GM19468 (cell line): ENCODE measurements around the gene RALA.
"Not testable (repeated sequence)": the region's sequence is repeated elsewhere in the genome, so short reads cannot be mapped to it uniquely, and the experiment has no call there.

Source experiments
- ATAC-seq: cut with Tn5 transposase; IDR thresholded peaks from one replicate; pipeline ENCODE4 v1.9.1; 2021; ENCODE audit warnings: mild to moderate bottlenecking, moderate library complexity, moderate number of reproducible peaks; ENCODE audit not compliant: unreplicated experiment; ENCODE audit errors: extremely low read depth

The RALA gene

DNA sequence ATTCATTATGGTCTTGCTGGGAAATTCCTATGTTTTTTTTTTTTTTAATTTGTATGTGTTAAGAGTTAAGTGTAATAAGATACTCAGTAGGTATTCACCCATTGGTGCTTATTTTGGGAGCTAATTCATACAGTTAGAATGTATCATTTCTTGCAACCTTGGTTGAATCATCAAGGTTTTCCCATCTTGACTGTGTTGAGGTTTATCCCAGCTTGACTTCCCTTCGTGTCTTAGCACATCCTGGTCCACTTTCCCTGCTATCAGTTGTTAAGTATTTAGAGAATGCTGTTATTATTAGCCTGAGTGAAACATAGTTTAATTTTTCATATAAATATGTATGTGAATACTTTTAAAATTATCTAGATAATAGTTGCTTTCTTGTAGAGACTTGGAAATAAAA lies 20.8 kb downstream of the RALA start:
- ATAC-seq = no peak

DNA sequence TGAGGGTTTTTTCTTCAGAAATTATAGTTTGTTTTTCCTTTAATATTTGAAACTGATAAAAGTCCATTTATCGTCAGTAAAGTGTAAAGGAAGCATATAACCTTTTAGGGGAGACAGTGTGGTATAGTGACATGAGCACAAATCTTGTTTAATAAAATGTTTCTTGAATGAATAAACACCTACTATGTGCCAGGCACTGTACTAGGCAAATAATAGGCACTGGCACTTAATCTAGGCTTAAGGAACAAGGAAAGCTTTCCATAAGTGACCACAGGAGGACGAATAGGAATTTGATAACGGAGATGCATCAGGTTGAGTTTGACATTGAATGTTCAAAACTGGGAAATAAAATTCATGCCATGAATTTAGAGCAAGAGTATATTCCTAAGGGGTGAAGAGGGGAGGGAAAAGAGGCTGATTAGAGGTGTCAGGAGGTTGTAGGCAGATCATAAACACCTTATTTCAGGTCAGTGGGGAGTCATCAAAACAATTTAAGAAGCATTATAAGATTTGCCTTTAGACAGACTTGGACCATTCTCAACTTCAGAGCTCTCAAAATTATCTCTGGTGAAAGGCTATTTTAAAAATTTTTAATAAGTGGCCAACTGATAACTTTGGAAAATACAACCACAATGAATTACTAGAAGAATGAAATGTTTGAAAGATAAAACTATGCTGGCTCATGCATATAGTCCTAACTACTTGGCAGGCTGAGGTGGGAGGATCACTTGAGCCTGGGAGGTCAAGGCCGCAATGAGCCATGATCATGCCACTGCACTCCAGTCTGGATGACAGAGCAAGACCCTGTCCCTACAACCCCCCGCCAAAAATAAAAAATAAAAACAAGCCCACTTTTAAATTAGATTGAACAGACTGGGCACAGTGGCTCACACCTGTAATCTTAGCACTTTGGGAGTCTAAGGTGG lies 22.4 kb downstream of the RALA start:
- ATAC-seq = no peak

GRCh38 chr7:39647816-39648215 lies 24.4 kb downstream of the RALA start:
- no peak for ATAC-seq

DNA sequence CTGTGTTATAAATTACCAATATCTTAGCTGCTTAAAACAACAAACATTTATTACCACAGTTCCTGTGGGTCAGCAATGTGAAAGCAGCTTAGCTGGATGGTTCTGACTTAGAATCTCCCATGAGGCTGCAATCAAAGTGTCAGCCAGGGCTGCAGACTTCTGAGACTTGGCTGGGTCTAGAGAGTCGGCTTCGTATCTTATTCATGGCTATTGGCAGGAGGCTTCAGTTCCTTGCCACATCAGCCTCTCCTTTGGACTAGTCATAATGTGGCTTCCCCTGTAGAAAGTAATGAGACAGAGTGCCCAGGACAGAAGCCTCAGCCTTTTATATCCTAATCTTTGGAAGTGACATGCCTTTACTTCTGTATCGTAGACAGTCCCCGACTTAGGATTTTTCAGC lies 27.3 kb downstream of the RALA start:
- ATAC-seq = no peak

- ATAC-seq = no peak
These were observed 27.9 kb downstream of the RALA start for GRCh38 chr7:39651265-39651664.

DNA sequence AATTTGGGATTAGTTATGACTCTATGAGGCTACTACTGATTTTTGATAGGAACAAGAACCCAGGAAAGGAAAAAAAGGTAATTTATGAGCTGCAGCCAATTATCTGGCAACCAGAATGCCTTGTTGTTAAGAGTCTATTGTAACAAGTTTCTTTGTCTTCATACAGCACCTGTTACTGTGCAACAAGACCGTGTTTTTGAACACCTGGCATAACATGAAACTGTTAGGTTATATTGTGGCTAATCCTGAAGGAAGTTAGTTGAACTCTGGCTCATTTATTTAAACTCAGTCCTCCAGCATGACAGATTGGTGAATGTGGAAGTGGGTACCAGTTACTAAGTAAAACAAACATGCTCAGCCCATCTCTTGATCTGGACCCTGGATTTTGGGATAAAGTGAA lies 33.0 kb downstream of the RALA start:
- ATAC-seq = no peak

- no peak for ATAC-seq
These were observed 36.1 kb downstream of the RALA start for GRCh38 chr7:39659356-39660013.

DNA sequence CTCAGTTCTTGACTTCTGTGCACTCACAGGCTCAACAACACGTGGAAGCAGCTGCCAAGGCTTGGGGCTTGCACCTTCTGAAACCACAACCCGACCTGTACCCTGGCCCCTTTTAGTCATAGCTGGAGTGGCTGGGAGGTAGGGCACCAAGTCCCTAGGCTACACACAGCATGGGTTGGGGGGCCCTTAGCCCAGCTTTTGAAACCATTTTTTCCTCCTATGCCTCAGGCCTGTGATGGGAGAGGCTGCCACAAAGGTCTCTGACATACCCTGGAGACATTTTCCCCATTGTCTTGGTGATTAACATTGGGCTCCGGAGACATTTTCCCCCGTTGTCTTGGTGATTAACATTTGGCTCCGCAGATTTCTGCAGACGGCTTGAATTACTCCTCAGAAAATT lies 38.6 kb downstream of the RALA start:
- ATAC-seq = no peak

- no peak for ATAC-seq
These were observed 39.9 kb downstream of the RALA start for GRCh38 chr7:39663263-39663662.

DNA sequence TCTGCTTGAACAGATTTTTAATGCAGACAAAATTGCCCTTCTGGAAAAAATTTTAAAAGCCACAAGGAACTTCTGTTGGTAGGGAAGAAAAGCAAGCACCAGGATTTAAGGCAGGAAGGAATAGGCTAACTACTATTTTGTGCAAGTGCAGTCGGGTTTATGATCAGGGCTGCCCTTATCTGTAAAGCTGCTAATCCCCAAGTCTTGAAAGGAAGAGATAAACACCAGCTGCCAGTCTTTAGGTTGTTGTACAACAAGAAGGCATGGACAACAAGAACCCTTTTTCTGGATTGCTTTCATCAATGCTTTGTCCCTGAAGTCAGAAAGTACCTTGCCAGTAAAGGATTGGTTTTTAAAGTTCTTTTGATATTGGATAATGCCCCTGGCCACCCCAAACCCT lies 40.7 kb downstream of the RALA start:
- ATAC-seq = no peak

GRCh38 chr7:39664585-39664984 lies 41.2 kb downstream of the RALA start:
- ATAC-seq = no peak

DNA sequence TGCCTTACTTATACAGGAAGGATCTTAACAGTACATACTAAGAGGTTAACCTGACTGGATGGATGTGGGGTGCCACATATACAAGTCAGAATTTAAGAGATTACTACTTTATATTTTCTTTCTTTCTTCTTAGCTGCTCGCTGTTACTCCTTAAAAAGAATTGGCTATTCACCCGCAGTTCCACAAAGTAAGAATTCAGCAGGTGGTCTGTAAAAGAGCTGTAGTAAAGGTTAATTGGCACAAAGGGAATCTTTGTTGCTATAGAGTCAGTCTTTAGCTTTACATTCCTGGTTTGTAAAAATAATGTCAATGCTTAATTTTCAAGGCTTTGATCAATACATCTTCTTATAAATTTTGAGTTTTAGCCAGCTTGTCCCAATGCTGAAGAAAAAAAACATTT lies 43.2 kb downstream of the RALA start:
- no peak for ATAC-seq

GRCh38 chr7:39667341-39667923 lies 44.1 kb downstream of the RALA start:
- no peak for ATAC-seq

- ATAC-seq = not testable (repeated sequence)
These were observed 44.9 kb downstream of the RALA start for GRCh38 chr7:39668280-39668679.

DNA sequence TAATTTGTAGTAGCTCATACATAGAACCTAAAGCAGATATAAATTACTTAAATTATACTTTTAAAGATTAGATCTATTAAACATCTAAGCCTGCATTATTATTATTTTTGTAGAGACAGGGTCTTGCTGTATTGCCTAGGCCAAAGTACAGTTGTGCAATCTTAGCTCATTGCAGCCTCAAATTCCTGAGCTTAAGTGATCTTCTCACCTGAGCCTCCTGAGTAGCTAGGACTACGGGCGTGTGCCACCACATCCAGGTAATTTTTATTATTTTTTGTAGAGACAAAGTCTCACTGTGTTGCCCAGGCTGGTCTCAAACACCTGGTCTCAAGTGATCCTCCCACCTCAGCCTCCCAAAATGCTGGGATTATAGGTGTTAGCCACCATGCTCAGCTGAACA lies 46.7 kb downstream of the RALA start:
- no peak for ATAC-seq

- no peak for ATAC-seq
These were observed 47.6 kb downstream of the RALA start for GRCh38 chr7:39670934-39671333.

DNA sequence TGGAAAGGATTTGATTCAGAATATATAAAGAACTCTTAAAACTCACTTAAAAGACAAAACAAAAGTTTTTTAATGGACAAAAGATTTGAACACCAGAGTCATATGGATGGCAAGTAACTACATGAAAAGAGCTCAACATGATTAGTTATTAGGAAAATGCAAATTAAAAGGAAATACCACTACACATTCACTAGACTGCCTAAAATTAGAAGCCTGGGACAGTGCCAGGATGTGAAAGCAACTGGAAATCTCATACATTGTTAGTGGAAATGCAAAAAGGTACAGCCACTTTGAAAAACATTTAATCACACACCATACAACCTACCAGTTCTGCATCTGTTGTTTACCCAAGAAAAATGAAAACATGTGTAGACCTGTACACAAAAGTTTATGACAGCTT lies 48.8 kb downstream of the RALA start:
- no peak for ATAC-seq

DNA sequence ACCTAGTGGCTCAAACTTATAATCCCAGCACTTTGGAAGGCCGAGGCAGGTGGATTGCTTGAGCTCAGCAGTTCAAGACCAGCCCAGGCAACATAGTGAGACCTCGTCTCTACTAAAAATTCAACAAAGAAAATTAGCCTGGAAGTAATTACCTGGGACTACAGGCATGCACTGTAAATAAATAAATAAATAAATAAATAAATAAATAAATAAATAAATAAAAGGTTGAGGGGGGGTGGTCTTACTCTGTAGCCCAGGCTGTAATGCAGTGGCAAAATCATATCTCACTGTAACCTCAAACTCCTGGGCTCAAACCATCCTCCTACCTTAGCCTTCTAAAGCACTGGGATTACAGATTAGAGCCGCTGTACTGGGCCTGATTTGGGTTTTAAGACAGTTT lies 50.5 kb downstream of the RALA start:
- ATAC-seq = no peak

DNA sequence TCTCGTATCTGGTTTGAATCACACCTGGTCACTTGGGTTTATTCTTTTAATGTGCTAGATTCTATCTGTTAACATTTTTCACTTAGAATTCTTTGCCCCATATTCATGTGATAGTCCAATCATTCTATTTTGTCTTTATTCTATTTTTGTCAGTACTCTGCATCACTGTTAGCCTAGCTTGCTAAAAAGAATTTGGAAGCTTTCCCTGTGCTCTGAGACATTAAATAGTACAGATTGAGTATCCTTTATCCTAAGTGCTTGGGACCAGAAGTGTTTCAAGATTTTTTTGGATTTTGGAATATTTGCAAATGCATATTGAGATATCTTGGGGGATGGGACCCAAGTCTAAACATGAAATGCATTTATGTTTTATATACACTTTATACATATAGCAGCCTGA lies 51.0 kb downstream of the RALA start:
- ATAC-seq = no peak

DNA sequence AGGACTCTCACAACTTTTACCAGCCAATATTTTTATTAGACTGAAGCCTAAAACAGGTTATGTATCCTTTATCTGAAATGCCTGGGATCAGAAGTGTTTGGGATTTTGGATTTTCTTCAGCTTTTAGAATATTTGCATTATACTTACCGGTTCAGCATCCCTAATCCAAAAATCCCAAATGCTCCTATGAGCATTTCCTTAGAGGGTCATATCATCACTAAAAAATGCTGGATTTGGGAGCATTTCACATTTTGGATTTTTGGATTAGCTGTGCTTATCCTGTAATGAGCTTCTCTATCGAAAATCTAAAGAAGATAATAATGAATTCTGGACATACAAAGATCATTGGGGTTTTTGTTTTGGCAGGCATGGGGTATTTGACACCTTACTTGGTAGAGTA lies 53.0 kb downstream of the RALA start:
- ATAC-seq = no peak

DNA sequence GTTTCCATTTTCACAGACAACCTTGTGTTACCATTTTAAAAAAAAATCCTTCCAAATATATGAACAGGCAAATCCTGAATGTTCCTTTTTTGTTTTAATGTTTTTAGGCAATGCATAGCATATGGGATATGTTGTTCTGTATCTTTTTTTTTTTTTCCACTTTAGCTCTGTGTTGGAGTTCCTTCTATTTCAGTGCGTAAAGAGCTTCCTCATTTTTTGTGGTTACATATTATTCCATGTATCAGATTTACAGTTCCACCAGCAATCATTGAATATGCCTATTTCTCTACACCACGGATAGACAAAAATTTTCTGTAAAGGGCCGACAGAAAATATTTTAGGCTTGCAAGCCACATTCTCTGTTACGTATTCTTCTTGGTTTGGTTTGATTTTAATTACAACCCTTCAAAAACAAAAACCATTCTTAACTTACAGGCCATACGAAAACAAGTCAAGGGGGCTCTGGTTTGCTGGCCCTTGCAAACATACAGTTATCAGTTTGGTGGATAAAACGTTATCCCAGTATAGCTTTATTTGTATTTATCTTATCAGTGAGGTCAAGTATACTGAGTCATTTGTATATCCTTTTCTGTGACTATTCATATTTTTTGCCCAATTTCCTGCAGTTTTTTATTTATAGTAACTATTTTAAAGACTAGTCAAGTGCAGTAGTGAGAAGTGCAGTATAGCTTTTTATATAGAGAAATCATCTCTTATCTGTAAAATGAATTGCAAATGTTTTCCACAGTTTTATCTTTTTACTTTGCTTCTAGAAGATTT lies 55.7 kb downstream of the RALA start:
- no peak for ATAC-seq
